Measurements from ENCODE around the gene MRRF. TPM values are rescaled to one million over a fixed set of nuclear protein-coding genes. Genes with fewer than 3 reads are reported as not detected.

Gene MRRF
- total RNA-seq, 2 experiments from 2014 or later = 69.8 to 76.0 TPM

DNA sequence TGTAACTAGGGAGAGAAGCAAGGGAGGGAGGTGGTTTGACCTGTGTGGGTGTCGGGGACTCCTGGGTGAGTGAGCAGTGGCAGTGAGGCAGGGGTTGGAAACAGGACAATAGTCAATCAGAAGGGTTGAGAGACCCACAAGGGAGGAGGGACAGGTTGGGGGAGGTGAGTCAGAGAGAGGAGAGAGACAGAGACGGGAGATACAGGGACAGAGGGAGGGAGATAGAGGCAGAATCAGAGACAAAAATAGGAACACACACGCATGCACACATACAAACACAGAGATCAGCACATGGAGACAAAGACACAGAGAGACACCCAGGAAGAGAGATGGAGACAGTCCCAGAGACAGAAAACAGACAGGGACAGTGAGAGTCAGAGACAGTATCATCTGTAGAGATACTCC, 66.8 kb downstream of the MRRF start:
- intact Hi-C loops (cut with micrococcal nuclease) = no loop called here
- no peaks in the 10 kb centered on the region for H3K27me3 Mint-ChIP-seq
- ATAC-seq (no peak), DNase-seq (no peak)
- ChIA-PET POLR2A (no interaction called here), CTCF (no interaction called here)
- no peaks in the 10 kb centered on the region for H3K9me3 Mint-ChIP-seq
- TF ChIP-seq, protein P1, sequence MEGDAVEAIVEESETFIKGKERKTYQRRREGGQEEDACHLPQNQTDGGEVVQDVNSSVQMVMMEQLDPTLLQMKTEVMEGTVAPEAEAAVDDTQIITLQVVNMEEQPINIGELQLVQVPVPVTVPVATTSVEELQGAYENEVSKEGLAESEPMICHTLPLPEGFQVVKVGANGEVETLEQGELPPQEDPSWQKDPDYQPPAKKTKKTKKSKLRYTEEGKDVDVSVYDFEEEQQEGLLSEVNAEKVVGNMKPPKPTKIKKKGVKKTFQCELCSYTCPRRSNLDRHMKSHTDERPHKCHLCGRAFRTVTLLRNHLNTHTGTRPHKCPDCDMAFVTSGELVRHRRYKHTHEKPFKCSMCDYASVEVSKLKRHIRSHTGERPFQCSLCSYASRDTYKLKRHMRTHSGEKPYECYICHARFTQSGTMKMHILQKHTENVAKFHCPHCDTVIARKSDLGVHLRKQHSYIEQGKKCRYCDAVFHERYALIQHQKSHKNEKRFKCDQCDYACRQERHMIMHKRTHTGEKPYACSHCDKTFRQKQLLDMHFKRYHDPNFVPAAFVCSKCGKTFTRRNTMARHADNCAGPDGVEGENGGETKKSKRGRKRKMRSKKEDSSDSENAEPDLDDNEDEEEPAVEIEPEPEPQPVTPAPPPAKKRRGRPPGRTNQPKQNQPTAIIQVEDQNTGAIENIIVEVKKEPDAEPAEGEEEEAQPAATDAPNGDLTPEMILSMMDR (IDR thresholded peaks at IDR 0.05) = no peak
- peaks cover 3% of the 10 kb centered on the region for H3K4me1 Mint-ChIP-seq (ENCODE audit: low read depth)
- peaks cover 23% of the 10 kb centered on the region for H3K36me3 Mint-ChIP-seq (ENCODE audit: low read depth)
- H3K27ac Mint-ChIP-seq = no peak overlapping the region
- no peak overlapping the region for H3K4me3 Mint-ChIP-seq

- TF ChIP-seq, protein P1 (IDR thresholded peaks at IDR 0.05) = no peak
- no peak for ATAC-seq
- ChIA-PET POLR2A (no interaction called here), CTCF (no interaction called here)
- intact Hi-C loops (cut with micrococcal nuclease) = no loop called here
- Mint-ChIP-seq H3K27ac (no peak overlapping the region), H3K36me3 (ENCODE audit: low read depth) (peaks cover 18% of the 10 kb centered on the region), H3K27me3 (no peaks in the 10 kb centered on the region), H3K4me1 (ENCODE audit: low read depth) (peaks cover 3% of the 10 kb centered on the region), H3K9me3 (no peaks in the 10 kb centered on the region), H3K4me3 (no peak overlapping the region)
- no peak for DNase-seq
Measured at GRCh38 chr9:122332083-122332482, 67.4 kb downstream of the MRRF start.

GRCh38 chr9:122332644-122333043, 68.0 kb downstream of the MRRF start:
- no peak overlapping the region for H3K4me3 Mint-ChIP-seq
- H3K9me3 Mint-ChIP-seq = no peaks in the 10 kb centered on the region
- peaks cover 3% of the 10 kb centered on the region for H3K4me1 Mint-ChIP-seq (ENCODE audit: low read depth)
- ChIA-PET POLR2A (no interaction called here), CTCF (interaction anchor here (1.1 kb wide), 1 partner anchor 18 kb away, joined by 8 read pairs; no protein-coding TSS in a partner anchor)
- peaks cover 17% of the 10 kb centered on the region for H3K36me3 Mint-ChIP-seq (ENCODE audit: low read depth)
- H3K27ac Mint-ChIP-seq = no peak overlapping the region
- intact Hi-C loops (cut with micrococcal nuclease) = no loop called here
- DNase-seq = no peak
- ATAC-seq = no peak
- no peaks in the 10 kb centered on the region for H3K27me3 Mint-ChIP-seq
- TF ChIP-seq, protein P1 (IDR thresholded peaks at IDR 0.05) = no peak

DNA sequence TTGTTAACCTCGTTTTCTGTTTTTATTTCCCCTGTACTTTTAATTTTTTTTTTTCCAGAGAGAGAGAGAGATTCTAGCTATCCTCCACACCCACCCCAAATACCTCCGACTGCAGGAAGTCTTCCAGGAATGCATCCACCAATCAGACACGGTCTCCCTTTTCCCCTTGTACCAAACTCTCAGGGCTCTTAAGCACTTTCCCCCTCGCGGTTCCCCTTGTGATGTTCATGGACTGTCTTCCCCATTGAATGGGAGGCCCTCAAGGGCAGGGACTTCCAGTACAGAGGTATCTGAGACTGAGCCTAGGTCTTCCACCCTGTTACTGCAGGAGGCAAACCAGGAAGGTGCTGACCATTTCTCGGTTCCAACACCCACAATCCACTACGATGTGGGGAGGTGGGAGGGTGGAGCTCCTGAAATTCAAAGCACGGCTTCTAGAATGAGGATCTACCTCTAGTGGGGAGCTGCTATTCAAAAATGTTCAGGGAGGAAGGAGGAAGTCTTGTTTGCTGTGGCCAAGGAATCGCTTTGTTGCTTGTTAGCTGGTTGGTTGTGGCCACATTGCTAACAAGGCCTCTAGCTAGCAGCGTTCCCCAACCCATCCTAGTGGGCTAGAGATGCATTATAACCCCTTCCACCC, 68.6 kb downstream of the MRRF start:
- Mint-ChIP-seq H3K36me3 (ENCODE audit: low read depth) (peaks cover 14% of the 10 kb centered on the region), H3K4me1 (ENCODE audit: low read depth) (peaks cover 3% of the 10 kb centered on the region), H3K9me3 (no peaks in the 10 kb centered on the region), H3K27ac (no peak overlapping the region), H3K4me3 (no peak overlapping the region), H3K27me3 (no peaks in the 10 kb centered on the region)
- intact Hi-C loops (cut with micrococcal nuclease) = no loop called here
- ChIA-PET CTCF (interaction anchor here (1.1 kb wide), 2 partner anchors 17 to 235 kb away, joined by 3 to 8 read pairs; no protein-coding TSS in a partner anchor), POLR2A (interaction anchor here (0.7 kb wide), 1 partner anchor 48 kb away, joined by 3 read pairs; no protein-coding TSS in a partner anchor)
- no peak for ATAC-seq
- TF ChIP-seq, protein P1 (IDR thresholded peaks at IDR 0.05) = no peak
- DNase-seq = no peak

- CTCF ChIA-PET = interaction anchor here (2.4 kb wide), 1 partner anchor 16 kb away, joined by 9 read pairs; no protein-coding TSS in a partner anchor
- TF ChIP-seq, protein P1 (IDR thresholded peaks at IDR 0.05) = no peak
- Mint-ChIP-seq H3K36me3 (ENCODE audit: low read depth) (peaks cover 6% of the 10 kb centered on the region), H3K9me3 (no peaks in the 10 kb centered on the region), H3K4me1 (ENCODE audit: low read depth) (peaks cover 3% of the 10 kb centered on the region), H3K27ac (no peak overlapping the region), H3K27me3 (no peaks in the 10 kb centered on the region), H3K4me3 (no peak overlapping the region)
- POLR2A ChIA-PET = no interaction called here
- intact Hi-C loops (cut with micrococcal nuclease) = no loop called here
- no peak for ATAC-seq
- DNase-seq = no peak
Measured at GRCh38 chr9:122334916-122335315, 70.2 kb downstream of the MRRF start.

All from activated CD8-positive, alpha-beta T cell treated with anti-CD3 and anti-CD28 coated beads for 36 hours (primary cell).